Loucy (cell line): ENCODE data around the gene MAP7.

Experiments
- EZH2phosphoT487 ChIP-seq: fragments of 200-600 bp; IDR thresholded peaks from 2 replicates; pipeline ENCODE4 v1.6.1; 2018; ENCODE audit warnings: antibody characterized with exemption, mild to moderate bottlenecking, moderate library complexity, borderline replicate concordance
- TF ChIP-seq, protein P1 (sequence below): fragments of 200-600 bp; sonication (generic); conservative IDR thresholded peaks from 2 replicates; pipeline ENCODE4 v1.5.1; 2014; ENCODE audit warnings: mild to moderate bottlenecking, antibody characterized with exemption, low read length

DNA sequence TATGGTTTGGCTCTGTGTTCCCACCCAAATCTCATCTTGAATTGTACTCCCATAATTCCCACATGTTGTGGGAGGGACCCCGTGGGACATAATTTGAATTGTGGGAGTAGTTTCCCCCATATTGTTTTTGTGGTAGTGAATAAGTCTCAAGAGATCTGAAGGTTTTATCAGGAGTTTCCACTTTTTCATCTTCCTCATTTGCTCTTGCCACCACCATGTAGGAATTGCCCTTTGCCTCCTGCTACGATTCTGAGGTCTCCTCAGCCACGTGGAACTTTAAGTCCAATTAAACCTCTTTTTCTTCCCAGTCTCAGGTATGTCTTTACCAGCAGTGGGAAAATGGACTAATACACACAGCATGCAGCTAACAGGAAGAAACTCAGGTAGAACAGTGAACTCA is 151.8 kb downstream of the MAP7 start:
- TF ChIP-seq, protein P1, sequence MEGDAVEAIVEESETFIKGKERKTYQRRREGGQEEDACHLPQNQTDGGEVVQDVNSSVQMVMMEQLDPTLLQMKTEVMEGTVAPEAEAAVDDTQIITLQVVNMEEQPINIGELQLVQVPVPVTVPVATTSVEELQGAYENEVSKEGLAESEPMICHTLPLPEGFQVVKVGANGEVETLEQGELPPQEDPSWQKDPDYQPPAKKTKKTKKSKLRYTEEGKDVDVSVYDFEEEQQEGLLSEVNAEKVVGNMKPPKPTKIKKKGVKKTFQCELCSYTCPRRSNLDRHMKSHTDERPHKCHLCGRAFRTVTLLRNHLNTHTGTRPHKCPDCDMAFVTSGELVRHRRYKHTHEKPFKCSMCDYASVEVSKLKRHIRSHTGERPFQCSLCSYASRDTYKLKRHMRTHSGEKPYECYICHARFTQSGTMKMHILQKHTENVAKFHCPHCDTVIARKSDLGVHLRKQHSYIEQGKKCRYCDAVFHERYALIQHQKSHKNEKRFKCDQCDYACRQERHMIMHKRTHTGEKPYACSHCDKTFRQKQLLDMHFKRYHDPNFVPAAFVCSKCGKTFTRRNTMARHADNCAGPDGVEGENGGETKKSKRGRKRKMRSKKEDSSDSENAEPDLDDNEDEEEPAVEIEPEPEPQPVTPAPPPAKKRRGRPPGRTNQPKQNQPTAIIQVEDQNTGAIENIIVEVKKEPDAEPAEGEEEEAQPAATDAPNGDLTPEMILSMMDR = no peak
- TF ChIP-seq EZH2phosphoT487 = no peak
